Measurements from ENCODE around the gene PIK3AP1. TPM values are rescaled to one million over a fixed set of nuclear protein-coding genes. Genes with fewer than 3 reads are reported as not detected.

Gene PIK3AP1
- total and polyA plus RNA-seq, 10 of the 15 experiments (the other 5 are each of a cell fraction or from before 2014, with no cell fraction given): 26.2 to 306 (median 119) TPM

- no peak for TF ChIP-seq SREBF2 (IDR thresholded peaks at IDR 0.05; ENCODE audit: low read length)
- no peak for TF ChIP-seq SP1 (IDR thresholded peaks at IDR 0.05; ENCODE audit: low read depth, low read length)
- TF ChIP-seq IKZF2 (IDR thresholded peaks at IDR 0.05): peak in 1 of 2 experiments; percentile 62; a peak in 2 of 4 replicates
- peak; percentile 45; the same call in 1 of the 2 replicates for TF ChIP-seq CHD2 (IDR thresholded peaks at IDR 0.05; ENCODE audit: borderline replicate concordance, low read depth, low read length)
- TF ChIP-seq MTA3 (IDR thresholded peaks at IDR 0.05; ENCODE audit: borderline replicate concordance, low read length): no peak
- 0 out of 2 replicates have a peak, but pooled peaks have one; percentile 60 for TF ChIP-seq MYB (IDR thresholded peaks at IDR 0.05; ENCODE audit: borderline replicate concordance, low read depth, low read length)
- peak; percentile 25; the same call in 1 of the 2 replicates for TF ChIP-seq RELB (IDR thresholded peaks at IDR 0.05; ENCODE audit: low read depth)
- TF ChIP-seq NR2F1 (conservative IDR thresholded peaks at IDR 0.05): peak; percentile 57; the same call in 1 of the 2 replicates
Measured at GRCh38 chr10:96720422-96721206, at the start of gene PIK3AP1 (continued).

GRCh38 chr10:96768136-96768535 lies 47.8 kb upstream of the PIK3AP1 start:
- no peaks in the 10 kb centered on the region for H3K36me3 ChIP-seq (ENCODE audit: control insufficient read depth in 2 of 2, insufficient read depth in 2 of 2, low read length in 1 of 2)
- RAD21 ChIA-PET (ENCODE audit: unreplicated experiment): no interaction called here
- no peaks in the 10 kb centered on the region for H3K79me2 ChIP-seq (ENCODE audit: control insufficient read depth, insufficient read depth, low read length)
- no TSS peak for BruUV-seq (replicated peaks)
- no peaks in the 10 kb centered on the region for H3K27me3 ChIP-seq (replicated peaks in 1 of 2; ENCODE audit: control insufficient read depth in 2 of 2, insufficient read depth in 2 of 2, low read length in 1 of 2)
- peaks cover 6% of the 10 kb centered on the region for H3K9me3 ChIP-seq (replicated peaks; ENCODE audit: control insufficient read depth, insufficient read depth, low read length)
- intact Hi-C loops (cut with micrococcal nuclease; ENCODE audit: unreplicated experiment) (no loop called here), in situ Hi-C loops (cut with MboI) (loop anchor here (5.0 kb wide), 1 partner anchor 59 kb away; no protein-coding TSS in a partner anchor)
- ATAC-seq: no peak
- no peak overlapping the region for H3K4me3 ChIP-seq
- H3K4me2 ChIP-seq (ENCODE audit: control insufficient read depth, insufficient read depth): no peak overlapping the region
- CTCF ChIA-PET: interaction anchor here (0.9 to 3.2 kb wide), 5 partner anchors 59 to 305 kb away, joined by 3 to 19 read pairs (median 6); no protein-coding TSS in a partner anchor
- H3K9ac ChIP-seq (ENCODE audit: control insufficient read depth, insufficient read depth, low read length): no peak overlapping the region
- peaks cover 15% of the 10 kb centered on the region for H3K4me1 ChIP-seq (ENCODE audit: control insufficient read depth, insufficient read depth, low read length)
- no peak overlapping the region for H2AFZ ChIP-seq (ENCODE audit: control insufficient read depth, low read depth, low read length)
- POLR2A ChIA-PET: no interaction called here
- no peaks in the 10 kb centered on the region for H4K20me1 ChIP-seq (ENCODE audit: control insufficient read depth, insufficient read depth)
- H3K27ac ChIP-seq (ENCODE audit: control insufficient read depth, insufficient read depth): no peak overlapping the region
- SMC1A ChIA-PET (ENCODE audit: uncharacterized antibody, unreplicated experiment): interaction anchor here (1.1 to 2.5 kb wide), 2 partner anchors 226 to 256 kb away, joined by 3 to 18 read pairs; no protein-coding TSS in a partner anchor
- DNase-seq (ENCODE audit: low read depth, low spot score): no peak
- no peak for FAIRE-seq
- 87% methylated on average over 11 of the region's 11 CpGs for WGBS (ENCODE audit: insufficient coverage, insufficient replicate concordance, low lambda C conversion rate, missing lambda C conversion rate)
- TF ChIP-seq ZNF384 (IDR thresholded peaks at IDR 0.05; ENCODE audit: borderline replicate concordance, low read depth, low read length): no peak
- no peak for TF ChIP-seq STAT3 (IDR thresholded peaks at IDR 0.05; ENCODE audit: low read depth, low read length)
- TF ChIP-seq NFYA (IDR thresholded peaks at IDR 0.05; ENCODE audit: borderline replicate concordance, low read depth, low read length): no peak
- no peak for TF ChIP-seq USF2 (IDR thresholded peaks at IDR 0.05; ENCODE audit: borderline replicate concordance, low read depth, low read length)
- TF ChIP-seq RAD21 (IDR thresholded peaks at IDR 0.05; ENCODE audit: insufficient read depth, low read depth, low read length): no peak
- no peak for TF ChIP-seq ZBTB11 (CRISPR knock-in tag; IDR thresholded peaks at IDR 0.05)

All from GM12878 (cell line).